ENCODE results near the gene PLXNA4.

PLXNA4 gene

GRCh38 chr7:132495936-132496335, 80.3 kb downstream of the PLXNA4 start:
- TF ChIP-seq MYC (IDR thresholded peaks at IDR 0.05; ENCODE audit: low read depth, low read length): no peak
- no peak for TF ChIP-seq CTCF (IDR thresholded peaks at IDR 0.05; ENCODE audit: low read depth, low read length)
- TF ChIP-seq POLR2A (IDR thresholded peaks at IDR 0.05; ENCODE audit: extremely low read depth, insufficient read length): no peak
- TF ChIP-seq MAX (IDR thresholded peaks at IDR 0.05; ENCODE audit: low read depth, low read length): no peak
- no peak for DNase-seq (ENCODE audit: low read depth)
- H3K4me3 ChIP-seq (ENCODE audit: low read depth, low read length): no peak overlapping the region

GRCh38 chr7:132494474-132494873, 81.8 kb downstream of the PLXNA4 start:
- DNase-seq (ENCODE audit: low read depth): no peak
- TF ChIP-seq MYC (IDR thresholded peaks at IDR 0.05; ENCODE audit: low read depth, low read length): no peak
- TF ChIP-seq POLR2A (IDR thresholded peaks at IDR 0.05; ENCODE audit: extremely low read depth, insufficient read length): no peak
- no peak for TF ChIP-seq MAX (IDR thresholded peaks at IDR 0.05; ENCODE audit: low read depth, low read length)
- no peak overlapping the region for H3K4me3 ChIP-seq (ENCODE audit: low read depth, low read length)

GRCh38 chr7:132492823-132493445, 83.3 kb downstream of the PLXNA4 start:
- no peak overlapping the region for H3K4me3 ChIP-seq (ENCODE audit: low read depth, low read length)
- DNase-seq (ENCODE audit: low read depth): no peak
- no peak for TF ChIP-seq MYC (IDR thresholded peaks at IDR 0.05; ENCODE audit: low read depth, low read length)
- TF ChIP-seq MAX (IDR thresholded peaks at IDR 0.05; ENCODE audit: low read depth, low read length): no peak
- TF ChIP-seq POLR2A (IDR thresholded peaks at IDR 0.05; ENCODE audit: extremely low read depth, insufficient read length): no peak
- TF ChIP-seq CTCF (IDR thresholded peaks at IDR 0.05; ENCODE audit: low read depth, low read length): no peak

GRCh38 chr7:132491391-132491945, 84.8 kb downstream of the PLXNA4 start:
- DNase-seq (ENCODE audit: low read depth): no peak
- TF ChIP-seq CTCF (IDR thresholded peaks at IDR 0.05; ENCODE audit: low read depth, low read length) (no peak), MYC (IDR thresholded peaks at IDR 0.05; ENCODE audit: low read depth, low read length) (no peak), POLR2A (IDR thresholded peaks at IDR 0.05; ENCODE audit: extremely low read depth, insufficient read length) (no peak), MAX (IDR thresholded peaks at IDR 0.05; ENCODE audit: low read depth, low read length) (no peak)
- no peak overlapping the region for H3K4me3 ChIP-seq (ENCODE audit: low read depth, low read length)

- no peak overlapping the region for H3K4me3 ChIP-seq (ENCODE audit: low read depth, low read length)
- no peak for DNase-seq (ENCODE audit: low read depth)
- no peak for TF ChIP-seq MYC (IDR thresholded peaks at IDR 0.05; ENCODE audit: low read depth, low read length)
- TF ChIP-seq POLR2A (IDR thresholded peaks at IDR 0.05; ENCODE audit: extremely low read depth, insufficient read length): no peak
These were observed 85.8 kb downstream of the PLXNA4 start for GRCh38 chr7:132490474-132490873.

- no peak overlapping the region for H3K4me3 ChIP-seq (ENCODE audit: low read depth, low read length)
- TF ChIP-seq CTCF (IDR thresholded peaks at IDR 0.05; ENCODE audit: low read depth, low read length): no peak
- no peak for DNase-seq (ENCODE audit: low read depth)
These were observed 86.5 kb downstream of the PLXNA4 start for GRCh38 chr7:132489776-132490237.
